ENCODE results near the gene SSTR5. TPM values are rescaled to one million over a fixed set of nuclear protein-coding genes. Genes with fewer than 3 reads are reported as not detected.

Gene SSTR5
- total RNA-seq, 2 donors from 2014 or later, result 2.3 TPM; not detected in 1

DNA sequence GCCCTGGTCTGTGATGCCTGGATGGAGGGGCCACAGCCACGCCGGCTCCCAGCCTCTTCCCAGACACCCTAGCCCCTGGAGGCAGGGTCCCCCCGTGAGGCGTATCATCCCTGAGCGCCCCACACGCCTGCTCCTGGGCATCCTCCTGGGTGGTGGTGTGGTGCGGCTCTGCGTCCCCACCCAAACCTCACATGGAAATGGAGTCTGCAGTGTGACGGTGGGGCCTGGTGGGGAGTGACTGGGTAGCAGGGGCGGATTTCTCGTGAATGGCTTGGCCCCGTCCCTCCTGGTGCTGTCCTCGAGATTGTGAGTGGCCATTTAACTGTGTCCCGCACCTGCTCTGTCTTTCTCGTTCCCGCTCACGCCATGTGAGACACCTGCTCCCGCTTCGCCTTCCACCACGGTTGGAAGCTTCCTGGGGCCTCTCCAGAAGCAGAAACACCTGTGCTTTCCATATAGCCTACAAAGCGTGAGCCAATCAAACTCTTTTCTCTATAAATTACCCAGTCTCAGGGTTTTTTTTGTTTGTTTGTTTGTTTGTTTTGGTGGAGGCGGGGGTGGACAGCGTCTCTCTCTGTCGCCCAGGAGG, 5.9 kb upstream of the SSTR5 start:
- Histone ChIP-seq H3K27me3 (peaks cover 0 to 30% of the 10 kb centered on the region in 2 donors), H3K4me1 (peaks cover 3% of the 10 kb centered on the region), H3K4me3 (no peak overlapping the region), H3K27ac (no peak overlapping the region), H3K9me3 (no peaks in the 10 kb centered on the region), H3K36me3 (replicated peaks in 1 of 2; ENCODE audit: insufficient read depth in 1 of 2, low read depth in 2 of 2) (no peaks in the 10 kb centered on the region)
- intact Hi-C loops (cut with DNase I), result no loop called here
- 24 to 32% methylated on average over 19 to 24 of the region's 24 CpGs for WGBS, 2 donors
- no peak for TF ChIP-seq CTCF (IDR thresholded peaks at IDR 0.05)
- TF ChIP-seq POLR2A (IDR thresholded peaks at IDR 0.05), result no peak
- DNase-seq (no peak), ATAC-seq (no peak)

DNA sequence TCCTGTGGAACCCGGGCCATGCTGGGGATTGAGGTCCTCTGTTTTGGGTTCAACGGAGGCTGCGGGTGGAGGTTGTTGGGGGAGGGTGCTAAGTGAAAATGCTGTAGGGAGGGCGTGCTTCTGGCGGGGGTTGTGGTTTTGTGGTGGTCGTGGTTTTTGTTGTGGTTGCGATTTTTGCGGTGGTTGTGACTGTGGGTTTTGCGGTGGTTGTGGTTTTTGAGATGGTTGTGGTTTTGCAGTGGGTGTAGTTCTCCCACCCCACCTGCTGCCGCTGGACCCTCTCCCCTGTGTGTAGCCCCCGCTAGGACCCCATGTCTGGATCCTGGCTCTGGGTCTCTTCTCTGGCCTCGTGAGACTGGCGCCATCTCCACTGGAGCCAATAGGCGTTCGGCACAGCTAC, 4.9 kb upstream of the SSTR5 start:
- Histone ChIP-seq H3K27ac (no peak overlapping the region), H3K4me3 (no peak overlapping the region), H3K27me3 (peaks cover 0 to 38% of the 10 kb centered on the region in 2 donors), H3K4me1 (peaks cover 9% of the 10 kb centered on the region), H3K36me3 (replicated peaks in 1 of 2; ENCODE audit: insufficient read depth in 1 of 2, low read depth in 2 of 2) (no peaks in the 10 kb centered on the region), H3K9me3 (no peaks in the 10 kb centered on the region)
- ATAC-seq (no peak), DNase-seq (no peak)
- 52 to 61% methylated on average over 9 to 15 of the region's 15 CpGs for WGBS, 2 donors
- intact Hi-C loops (cut with DNase I), result no loop called here
- TF ChIP-seq POLR2A (IDR thresholded peaks at IDR 0.05) (no peak), CTCF (IDR thresholded peaks at IDR 0.05) (no peak)

- Histone ChIP-seq H3K27me3 (peaks cover 0 to 46% of the 10 kb centered on the region in 2 donors), H3K27ac (no peak overlapping the region), H3K4me3 (no peak overlapping the region), H3K9me3 (no peaks in the 10 kb centered on the region), H3K36me3 (replicated peaks in 1 of 2; ENCODE audit: insufficient read depth in 1 of 2, low read depth in 2 of 2) (no peaks in the 10 kb centered on the region), H3K4me1 (peaks cover 9% of the 10 kb centered on the region)
- no peak for ATAC-seq
- intact Hi-C loops (cut with DNase I), result no loop called here
- TF ChIP-seq CTCF (IDR thresholded peaks at IDR 0.05), result no peak
- TF ChIP-seq POLR2A (IDR thresholded peaks at IDR 0.05), result no peak
- WGBS, 2 donors, result 63 to 67% methylated on average over 6 to 18 of the region's 18 CpGs
- no peak for DNase-seq
Observed at GRCh38 chr16:1068451-1068850, 4.1 kb upstream of the SSTR5 start.

GRCh38 chr16:1069154-1069553, 3.4 kb upstream of the SSTR5 start:
- intact Hi-C loops (cut with DNase I), result no loop called here
- WGBS, 2 donors, result 70 to 73% methylated on average over 6 to 7 of the region's 7 CpGs
- no peak for TF ChIP-seq POLR2A (IDR thresholded peaks at IDR 0.05)
- TF ChIP-seq CTCF (IDR thresholded peaks at IDR 0.05), result no peak
- Histone ChIP-seq H3K9me3 (no peaks in the 10 kb centered on the region), H3K4me1 (peaks cover 9% of the 10 kb centered on the region), H3K27me3 (peaks cover 0 to 52% of the 10 kb centered on the region in 2 donors), H3K36me3 (replicated peaks in 1 of 2; ENCODE audit: insufficient read depth in 1 of 2, low read depth in 2 of 2) (no peaks in the 10 kb centered on the region), H3K4me3 (no peak overlapping the region), H3K27ac (no peak overlapping the region)
- DNase-seq (peak in 1 of 4 donors; percentile 28), ATAC-seq (no peak)
